Thyroid gland (tissue), 4 donors: Measurements from ENCODE around the gene MICAL3.

Source experiments
- CTCF ChIP-seq, 6 experiments: fragments of 200-600 bp in 3 of 6; fragments of 450-650 bp in 3 of 6; sonication (generic) in 3 of 6; IDR thresholded peaks; one replicate each; pipeline ENCODE4 v1.5.1; 2016 to 2019; ENCODE audit warnings: antibody characterized with exemption in 6 of 6, mild to moderate bottlenecking in 2 of 6, inconsistent platforms in 1 of 6, moderate library complexity in 1 of 6
- POLR2A ChIP-seq, 2 donors: fragments of 450-650 bp; IDR thresholded peaks; one replicate each; pipeline ENCODE4 v1.6.1; 2017; ENCODE audit warnings: antibody characterized with exemption in 2 of 2, mild to moderate bottlenecking in 2 of 2, moderate library complexity in 1 of 2

- no peak for TF ChIP-seq CTCF (IDR thresholded peaks at IDR 0.05)
- TF ChIP-seq POLR2A (IDR thresholded peaks at IDR 0.05) = no peak
Observed at GRCh38 chr22:17884893-17885292, 139.5 kb downstream of the MICAL3 start.
